HG03442 (cell line): Measurements from ENCODE around the gene AGBL3.
A peak's percentile ranks its signal among the peaks of the same experiment; 100 is the strongest.

ENCODE experiments used
- ATAC-seq: cut with Tn5 transposase; IDR thresholded peaks from one replicate; pipeline ENCODE4 v1.9.1; 2021; ENCODE audit warnings: mild to moderate bottlenecking, moderate library complexity; ENCODE audit not compliant: unreplicated experiment

Gene AGBL3

GRCh38 chr7:135129579-135129978 lies 143.3 kb downstream of the AGBL3 start:
- no peak for ATAC-seq

GRCh38 chr7:135143885-135144668 lies 157.8 kb downstream of the AGBL3 start:
- ATAC-seq: no peak

GRCh38 chr7:135147341-135147898 lies 161.1 kb downstream of the AGBL3 start:
- peak; percentile 17 for ATAC-seq

DNA sequence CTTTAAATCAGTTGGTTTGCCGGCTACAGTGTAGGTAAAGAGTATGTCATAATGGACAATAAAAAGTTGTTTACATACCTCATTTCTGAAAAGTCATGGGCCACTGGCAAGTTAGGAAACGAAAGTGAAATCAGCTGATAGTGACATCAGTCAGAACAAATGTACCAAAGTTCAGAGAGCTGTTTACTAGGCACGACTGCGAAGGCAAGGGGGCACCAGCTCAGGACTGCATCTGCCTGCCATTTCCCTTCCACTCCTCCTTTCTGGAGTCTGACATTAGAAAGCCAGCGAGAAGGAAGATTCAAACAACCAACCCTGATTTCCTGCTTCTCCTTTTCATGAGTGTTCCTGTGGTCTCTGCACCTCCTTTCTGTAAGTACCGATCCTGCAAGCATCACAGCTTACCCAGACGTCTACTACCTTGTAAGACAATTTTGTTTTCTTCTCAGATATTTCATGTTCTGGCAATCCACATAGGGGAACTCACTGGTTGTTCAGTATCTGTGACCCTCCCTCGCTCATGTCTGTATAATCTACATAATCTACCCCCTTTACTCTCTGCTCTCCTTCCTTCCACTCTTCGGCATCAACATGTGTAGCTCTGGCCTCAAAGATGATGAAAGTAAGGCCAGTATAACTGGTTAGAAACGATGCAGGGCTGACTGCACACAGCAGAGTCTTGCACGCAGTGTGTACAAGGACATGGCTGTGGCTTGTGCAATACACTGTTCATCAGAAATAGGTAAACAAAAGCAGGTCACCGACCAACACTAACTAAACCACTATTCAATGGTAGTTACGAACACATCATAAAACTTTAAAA lies 161.8 kb downstream of the AGBL3 start, which contains the start of gene TMEM140:
Gene TMEM140, plus strand, starts transcription at position 174 of the 823 bp plus-strand sequence. CDS start 16,370 bp downstream, outside the sequence.
- ATAC-seq: peak; percentile 63

DNA sequence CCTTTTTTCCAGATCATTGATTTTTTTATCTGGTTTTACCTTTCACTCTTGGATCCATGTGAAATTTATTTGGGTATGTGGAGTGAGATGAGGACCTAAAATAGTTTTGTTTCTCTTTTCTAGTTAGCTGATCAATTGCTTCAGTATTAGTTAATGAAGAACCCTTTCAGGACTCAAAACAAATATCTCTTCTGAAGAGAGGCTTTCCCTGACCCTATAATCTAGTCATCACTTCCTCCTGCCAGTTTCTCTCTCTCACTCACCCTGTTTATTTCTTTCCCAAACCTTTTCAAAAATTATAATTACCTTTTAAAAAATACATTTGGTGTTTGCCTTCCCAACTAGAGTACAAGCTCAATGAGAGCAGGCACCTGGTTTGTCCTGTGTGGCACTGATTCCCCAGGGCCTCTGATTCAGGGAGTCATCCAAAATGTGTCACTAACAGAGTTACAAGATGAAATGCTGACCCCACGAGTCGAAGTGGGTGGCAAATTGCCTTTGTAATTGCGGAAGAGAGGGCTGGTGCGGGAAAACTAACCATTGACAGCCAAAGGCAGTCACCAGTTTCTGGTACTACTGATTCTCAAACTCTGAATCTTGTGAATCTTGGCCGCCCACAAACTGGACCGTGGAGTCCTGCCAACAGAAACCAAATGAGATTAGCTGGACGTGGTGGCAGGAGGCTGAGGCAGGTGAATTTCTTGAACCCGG lies 163.9 kb downstream of the AGBL3 start:
- no peak for ATAC-seq

GRCh38 chr7:135151132-135151531 lies 164.8 kb downstream of the AGBL3 start:
- no peak for ATAC-seq

GRCh38 chr7:135151533-135151932 lies 165.2 kb downstream of the AGBL3 start:
- peak; percentile 26 for ATAC-seq

DNA sequence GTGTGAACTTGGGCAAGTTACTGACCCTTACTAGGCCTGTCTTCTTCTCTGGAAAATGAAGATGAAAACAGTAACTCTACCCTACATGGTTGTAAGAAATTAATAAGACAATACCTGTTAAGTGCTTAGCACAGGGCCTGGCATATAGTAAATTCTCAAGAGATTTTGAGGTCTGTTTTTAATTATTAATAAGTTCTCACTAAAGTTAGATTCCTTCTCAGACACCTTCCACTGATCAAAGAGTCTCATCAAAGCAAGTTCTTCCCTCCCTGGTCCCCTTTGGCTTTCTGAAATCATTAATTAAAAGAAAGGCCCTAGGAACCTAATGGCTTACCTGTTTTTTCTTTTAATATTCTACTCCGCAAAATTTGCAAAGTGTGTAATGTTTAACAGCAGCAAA lies 166.1 kb downstream of the AGBL3 start:
- no peak for ATAC-seq

DNA sequence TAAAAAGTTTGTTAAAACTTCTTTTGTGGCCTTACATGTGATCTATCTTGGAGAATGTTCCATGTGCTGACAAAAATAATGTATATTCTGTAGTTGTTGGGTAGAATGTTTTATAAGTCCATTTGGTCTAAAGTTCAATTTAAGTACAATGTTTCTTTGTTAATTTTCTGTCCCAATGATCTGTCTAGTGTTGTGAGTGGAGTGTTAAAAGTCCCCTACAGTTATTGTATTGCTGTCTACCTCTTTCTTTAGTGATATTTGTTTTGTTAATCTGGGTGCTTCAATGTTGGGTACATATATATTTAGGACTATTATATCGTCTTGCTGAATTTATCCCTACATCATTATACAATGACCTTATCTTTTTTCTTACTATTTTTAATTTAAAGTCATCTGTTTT lies 168.4 kb downstream of the AGBL3 start:
- no peak for ATAC-seq

DNA sequence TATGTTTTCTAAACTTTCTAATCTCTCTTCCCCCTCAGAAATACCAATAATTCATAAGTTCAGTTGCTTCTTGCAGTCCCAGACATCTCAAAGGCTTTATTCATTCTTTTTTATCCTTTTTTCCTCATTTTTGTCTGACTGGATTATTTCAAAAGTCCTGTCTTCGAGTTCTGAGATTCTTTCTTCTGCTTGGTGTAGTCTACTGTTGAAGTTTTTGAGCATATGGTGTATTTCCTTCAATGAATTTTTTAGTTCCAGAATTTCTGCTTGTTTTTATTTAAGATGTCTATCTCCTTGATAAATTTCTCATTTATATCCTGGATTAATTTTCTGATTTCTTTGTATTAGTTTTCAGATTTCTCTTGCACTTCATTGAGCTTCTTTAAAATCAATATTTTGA lies 170.0 kb downstream of the AGBL3 start:
- no peak for ATAC-seq

DNA sequence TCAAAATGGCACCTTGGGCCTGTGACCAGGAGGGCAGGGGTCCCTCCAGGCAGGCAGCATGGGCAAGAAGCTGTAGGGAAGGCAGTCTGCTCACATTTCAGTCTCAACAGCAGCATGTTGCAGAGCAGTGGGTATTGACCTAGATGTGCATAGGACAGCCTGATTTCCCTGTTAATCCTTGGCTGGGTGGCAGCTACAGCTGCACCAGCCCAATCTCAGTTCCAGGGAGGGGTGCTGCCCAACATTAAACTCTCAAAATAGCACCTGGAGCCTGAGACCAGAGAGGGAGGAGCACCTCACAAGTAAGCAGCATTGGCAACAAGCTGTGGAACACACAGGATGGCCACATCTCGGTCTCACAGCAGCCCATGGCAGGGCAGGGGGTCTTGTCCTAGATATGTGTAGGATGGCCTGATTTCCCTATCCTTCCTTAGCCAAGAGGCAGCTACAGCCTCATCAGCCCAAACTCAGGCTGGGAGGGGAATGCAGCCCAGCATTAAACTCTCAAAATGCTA lies 171.9 kb downstream of the AGBL3 start:
- ATAC-seq: no peak

DNA sequence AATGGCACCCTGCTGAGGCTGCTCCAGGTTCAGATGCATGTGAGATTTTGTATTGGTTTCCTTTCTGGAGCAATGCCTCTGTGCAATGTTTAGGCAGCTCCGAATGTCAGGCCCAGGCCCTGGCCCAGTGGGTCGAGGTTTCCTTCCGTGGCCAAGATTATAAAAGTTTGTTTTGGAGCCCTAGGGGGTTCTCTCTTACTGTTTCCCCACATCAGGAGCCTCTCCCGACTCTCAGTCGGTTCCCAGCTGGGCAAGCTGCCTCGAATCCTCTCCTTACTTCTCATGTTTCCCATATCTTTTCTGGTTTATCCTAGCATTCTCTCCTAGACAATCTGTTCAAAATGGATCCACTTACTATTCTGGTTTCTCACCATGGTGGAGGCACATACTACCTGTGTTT lies 172.6 kb downstream of the AGBL3 start:
- no peak for ATAC-seq

DNA sequence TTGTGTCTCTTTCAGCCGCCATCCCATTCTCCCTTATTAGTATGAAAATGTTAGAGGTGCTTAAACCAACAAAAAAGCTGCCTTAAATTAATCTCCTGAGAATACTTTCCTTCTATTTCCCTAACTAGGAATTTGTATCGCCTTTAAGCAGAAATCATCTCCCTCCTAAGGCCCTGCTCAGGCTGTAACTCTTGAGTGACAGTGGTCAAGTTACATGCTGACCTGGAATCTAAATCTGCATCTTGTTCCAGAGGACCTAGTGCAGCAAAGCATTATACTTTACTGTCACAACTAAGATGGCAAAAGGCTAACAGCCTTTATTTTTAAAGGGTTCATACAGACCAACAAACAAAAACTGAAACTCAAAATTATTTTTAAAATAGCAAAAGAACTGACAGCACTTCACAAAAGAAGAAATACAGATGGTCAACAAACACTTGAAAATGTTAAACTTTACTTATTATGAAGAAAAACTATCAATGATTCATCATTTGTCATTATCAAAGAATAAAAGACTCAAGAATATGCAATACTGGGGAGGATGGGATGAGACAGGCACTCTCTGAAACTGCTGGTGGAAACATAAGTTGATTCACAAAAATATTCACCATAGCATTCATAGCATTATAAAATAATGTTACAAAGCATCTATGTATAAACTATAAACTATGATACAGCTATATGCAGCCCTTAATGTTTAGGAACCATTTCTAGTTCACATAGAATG lies 173.2 kb downstream of the AGBL3 start:
- peak; percentile 8 for ATAC-seq

- ATAC-seq: peak; percentile 43
These were observed 174.0 kb downstream of the AGBL3 start for GRCh38 chr7:135160098-135160857.

DNA sequence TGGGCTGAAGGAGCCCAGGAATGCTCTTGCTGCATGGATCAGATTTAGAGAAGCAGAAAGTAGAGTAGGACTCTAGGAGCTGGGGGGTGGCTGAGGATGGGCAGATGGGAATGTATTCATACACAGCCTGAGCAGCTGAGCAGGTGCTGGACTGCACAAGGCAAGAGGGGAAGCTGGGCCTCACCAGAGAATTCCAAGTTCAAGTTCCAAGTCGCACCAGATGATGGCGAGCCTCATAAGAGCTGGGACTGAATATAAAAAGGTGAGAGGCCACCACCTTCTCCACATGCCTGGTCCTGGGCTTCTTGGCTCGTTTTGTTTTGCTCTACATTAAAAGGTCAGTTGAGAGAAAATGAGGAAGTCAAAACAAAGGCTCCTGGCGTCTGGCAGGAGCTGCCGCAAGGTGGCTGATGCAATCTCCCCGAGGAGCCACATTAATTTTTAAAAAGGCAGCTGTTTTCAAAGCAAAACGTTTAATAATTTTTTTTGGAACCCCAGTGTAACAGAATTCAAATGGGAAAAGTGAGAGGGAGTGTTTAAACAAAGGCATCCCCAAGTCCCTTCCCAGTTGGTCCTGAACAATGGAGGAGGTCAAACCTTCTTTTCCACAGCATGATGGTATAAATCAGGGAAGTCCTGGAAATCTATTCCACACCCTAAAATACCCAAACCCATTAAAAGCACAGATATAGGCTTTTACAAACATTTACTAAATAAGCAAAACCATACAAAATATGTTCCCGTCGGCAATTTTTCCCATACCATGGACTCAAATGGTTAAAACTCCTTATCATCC lies 174.7 kb downstream of the AGBL3 start:
- peak; percentile 29 for ATAC-seq

GRCh38 chr7:135161669-135162068 lies 175.4 kb downstream of the AGBL3 start:
- no peak for ATAC-seq

- no peak for ATAC-seq
These were observed 176.2 kb downstream of the AGBL3 start for GRCh38 chr7:135162382-135163001.
